Fibroblast of lung (primary cell): ENCODE measurements around the gene PAFAH1B1.

Experiments
- EZH2 ChIP-seq: IDR thresholded peaks from 2 replicates; pipeline ENCODE4 v1.5.1; 2012; ENCODE audit warnings: low read length, control low read depth, mild to moderate bottlenecking; ENCODE audit errors: missing control alignments
- TF ChIP-seq, protein P1 (sequence below), 2 donors: IDR thresholded peaks in 1 of 2; conservative IDR thresholded peaks in 1 of 2; 1 replicate in 1 of 2; 2 replicates in 1 of 2; pipeline ENCODE4 v1.5.1; 2011 to 2012; ENCODE audit warnings: low read length in 2 of 2, control low read depth in 1 of 2, inconsistent platforms in 1 of 2, low read depth in 1 of 2, mild to moderate bottlenecking in 1 of 2

DNA sequence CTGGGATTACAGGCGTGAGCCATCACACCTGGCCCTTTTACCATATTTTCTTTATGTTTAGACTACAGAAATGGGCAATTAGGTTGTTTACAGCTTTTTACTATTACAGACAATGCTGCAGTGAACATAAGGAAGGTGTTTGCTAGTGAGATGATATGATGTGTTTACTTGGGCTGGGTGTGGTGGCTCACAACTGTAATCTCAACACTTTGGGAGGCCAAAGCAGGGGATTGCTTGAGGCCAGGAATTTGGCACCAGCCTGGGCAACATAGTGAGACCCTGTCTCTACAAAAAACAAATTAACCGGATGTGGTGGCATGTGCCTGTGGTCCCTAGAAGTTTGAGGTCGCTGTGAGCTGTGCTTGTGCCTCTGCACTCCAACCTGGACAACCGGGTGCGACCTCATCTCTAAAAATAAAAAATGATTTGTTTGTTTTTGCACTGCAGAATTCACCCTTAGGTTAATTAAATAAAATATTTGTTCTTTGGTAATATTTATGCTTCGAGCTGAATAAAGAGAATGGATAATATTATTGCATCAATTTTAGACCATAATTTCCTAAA is 15.0 kb downstream of the PAFAH1B1 start:
- no peak for TF ChIP-seq EZH2
- TF ChIP-seq, protein P1, sequence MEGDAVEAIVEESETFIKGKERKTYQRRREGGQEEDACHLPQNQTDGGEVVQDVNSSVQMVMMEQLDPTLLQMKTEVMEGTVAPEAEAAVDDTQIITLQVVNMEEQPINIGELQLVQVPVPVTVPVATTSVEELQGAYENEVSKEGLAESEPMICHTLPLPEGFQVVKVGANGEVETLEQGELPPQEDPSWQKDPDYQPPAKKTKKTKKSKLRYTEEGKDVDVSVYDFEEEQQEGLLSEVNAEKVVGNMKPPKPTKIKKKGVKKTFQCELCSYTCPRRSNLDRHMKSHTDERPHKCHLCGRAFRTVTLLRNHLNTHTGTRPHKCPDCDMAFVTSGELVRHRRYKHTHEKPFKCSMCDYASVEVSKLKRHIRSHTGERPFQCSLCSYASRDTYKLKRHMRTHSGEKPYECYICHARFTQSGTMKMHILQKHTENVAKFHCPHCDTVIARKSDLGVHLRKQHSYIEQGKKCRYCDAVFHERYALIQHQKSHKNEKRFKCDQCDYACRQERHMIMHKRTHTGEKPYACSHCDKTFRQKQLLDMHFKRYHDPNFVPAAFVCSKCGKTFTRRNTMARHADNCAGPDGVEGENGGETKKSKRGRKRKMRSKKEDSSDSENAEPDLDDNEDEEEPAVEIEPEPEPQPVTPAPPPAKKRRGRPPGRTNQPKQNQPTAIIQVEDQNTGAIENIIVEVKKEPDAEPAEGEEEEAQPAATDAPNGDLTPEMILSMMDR (conservative IDR thresholded peaks at IDR 0.05 in 1 of 2, IDR thresholded peaks at IDR 0.05 in 1 of 2; ENCODE audit: low read depth in 1 of 2, low read length in 2 of 2), result no peak
